BJ (cell line): ENCODE measurements around the gene TMEM151B. TPM values are rescaled to one million over a fixed set of nuclear protein-coding genes. Genes with fewer than 3 reads are reported as not detected.

Source experiments
- CTCF ChIA-PET: fragments of 350-600 bp; formaldehyde crosslinking; extraction: SDS; loops from one replicate; lab custom pipeline; 2021; ENCODE audit warnings: antibody characterized with exemption, inconsistent platforms; lab: Yijun Ruan, JAX
- POLR2A ChIA-PET: fragments of 300-600 bp; sonication (Branson Sonifier 250); formaldehyde crosslinking; extraction: SDS; loops from one replicate; lab custom pipeline; 2021; ENCODE audit warnings: antibody characterized with exemption; lab: Charles Lee
- DNase-seq: peaks from one replicate; pipeline ENCODE4 v3.0.0-alpha.2; 2011; ENCODE audit warnings: low read depth
- H3K27me3 ChIP-seq: 2 replicates; pipeline ENCODE4 v1.6.0; 2011; ENCODE audit warnings: low read length; ENCODE audit not compliant: control insufficient read depth, insufficient read depth
- H3K36me3 ChIP-seq: 2 replicates; pipeline ENCODE4 v1.5.1; 2011; ENCODE audit warnings: low read length; ENCODE audit not compliant: control insufficient read depth, insufficient read depth
- H3K4me3 ChIP-seq: 2 replicates; pipeline ENCODE4 v1.5.1; 2011; ENCODE audit warnings: low read depth, mild to moderate bottlenecking, control low read depth, low read length
- CTCF ChIP-seq: IDR thresholded peaks from 2 replicates; pipeline ENCODE4 v1.5.1; 2011; ENCODE audit warnings: low read depth, mild to moderate bottlenecking, control low read depth, inconsistent platforms, low read length, moderate library complexity; ENCODE audit not compliant: insufficient read depth
- polyA plus RNA-seq: library from polyadenylated mRNA; depleted of rRNA; stranded (reverse); fragments of >200 nt; gene quantifications from 2 replicates; pipeline ENCODE4 v1.2.3, GENCODE V29; 2011

The TMEM151B gene
- polyA plus RNA-seq, 1 experiment: not detected

GRCh38 chr6:44237021-44237812 lies 33.0 kb upstream of the TMEM151B start:
- Histone ChIP-seq H3K36me3 (no peaks in the 10 kb centered on the region; the same call in 1 of the 2 replicates), H3K27me3 (no peaks in the 10 kb centered on the region), H3K4me3 (peak overlapping the region; percentile 53)
- no peak for TF ChIP-seq CTCF
- peak; percentile 85 for DNase-seq
- CTCF ChIA-PET: interaction anchor here (0.6 to 6.8 kb wide), 25 partner anchors 9 to 500 kb away, joined by 3 to 89 read pairs (median 4); partner anchors contain the start of genes CAPN11, HSP90AB1, SLC29A1 and SLC35B2
- POLR2A ChIA-PET: interaction anchor here (0.6 to 0.7 kb wide), 2 partner anchors 9 to 46 kb away, joined by 10 to 14 read pairs; partner anchors contain the start of gene HSP90AB1

GRCh38 chr6:44237813-44238433 lies 32.3 kb upstream of the TMEM151B start:
- peak; percentile 88 for TF ChIP-seq CTCF
- DNase-seq: no peak
- ChIA-PET CTCF (interaction anchor here (0.6 to 6.8 kb wide), 25 partner anchors 8 to 747 kb away, joined by 3 to 89 read pairs (median 4); partner anchors contain the start of genes CAPN11, HSP90AB1, SLC29A1 and SLC35B2), POLR2A (interaction anchor here (0.6 to 0.7 kb wide), 2 partner anchors 9 to 46 kb away, joined by 10 to 14 read pairs; partner anchors contain the start of gene HSP90AB1)
- Histone ChIP-seq H3K36me3 (no peaks in the 10 kb centered on the region), H3K4me3 (peak overlapping the region; percentile 53), H3K27me3 (no peaks in the 10 kb centered on the region)

- Histone ChIP-seq H3K27me3 (no peaks in the 10 kb centered on the region), H3K36me3 (no peaks in the 10 kb centered on the region), H3K4me3 (no peak overlapping the region)
- no peak for DNase-seq
- no peak for TF ChIP-seq CTCF
- POLR2A ChIA-PET: no interaction called here
- CTCF ChIA-PET: interaction anchor here (0.7 to 6.8 kb wide), 6 partner anchors 7 to 140 kb away, joined by 3 to 89 read pairs (median 12); partner anchors contain the start of genes HSP90AB1 and SLC29A1
These were observed 31.4 kb upstream of the TMEM151B start for GRCh38 chr6:44238687-44239350.

- CTCF ChIA-PET: interaction anchor here (1.3 to 6.6 kb wide), 4 partner anchors 9 to 25 kb away, joined by 3 to 50 read pairs (median 6); no protein-coding TSS in a partner anchor
- no peak for TF ChIP-seq CTCF
- POLR2A ChIA-PET: no interaction called here
- DNase-seq: no peak
- no peaks in the 10 kb centered on the region for H3K36me3 ChIP-seq
- H3K27me3 ChIP-seq: no peaks in the 10 kb centered on the region
- H3K4me3 ChIP-seq: no peak overlapping the region
These were observed 26.9 kb upstream of the TMEM151B start for GRCh38 chr6:44243345-44243744.
